ENCODE data around the gene DHTKD1. TPM values are rescaled to one million over a fixed set of nuclear protein-coding genes. Genes with fewer than 3 reads are reported as not detected.

Gene DHTKD1
- total RNA-seq, 1 experiment from 2014 or later: 61.4 TPM

DNA sequence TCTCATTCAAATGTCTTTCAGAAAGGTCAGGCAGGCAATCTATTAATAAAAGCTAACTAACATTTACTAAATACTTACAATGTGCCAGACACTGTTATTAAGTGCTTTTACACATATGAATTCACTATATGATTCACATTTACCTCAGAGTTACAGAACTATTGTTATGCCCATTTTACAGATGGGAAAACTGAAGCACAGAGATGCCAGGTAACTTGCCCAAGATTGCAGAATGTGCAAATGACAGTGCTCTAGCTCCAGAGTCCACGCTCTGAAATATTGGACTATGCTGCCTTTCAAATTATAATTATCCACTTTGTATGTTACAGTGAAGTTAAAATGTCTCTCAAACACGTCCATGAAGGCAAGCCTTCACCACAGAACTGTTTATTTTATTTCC, 48.2 kb upstream of the DHTKD1 start:
- POLR2A ChIA-PET: no interaction called here
- TF ChIP-seq, protein P1, sequence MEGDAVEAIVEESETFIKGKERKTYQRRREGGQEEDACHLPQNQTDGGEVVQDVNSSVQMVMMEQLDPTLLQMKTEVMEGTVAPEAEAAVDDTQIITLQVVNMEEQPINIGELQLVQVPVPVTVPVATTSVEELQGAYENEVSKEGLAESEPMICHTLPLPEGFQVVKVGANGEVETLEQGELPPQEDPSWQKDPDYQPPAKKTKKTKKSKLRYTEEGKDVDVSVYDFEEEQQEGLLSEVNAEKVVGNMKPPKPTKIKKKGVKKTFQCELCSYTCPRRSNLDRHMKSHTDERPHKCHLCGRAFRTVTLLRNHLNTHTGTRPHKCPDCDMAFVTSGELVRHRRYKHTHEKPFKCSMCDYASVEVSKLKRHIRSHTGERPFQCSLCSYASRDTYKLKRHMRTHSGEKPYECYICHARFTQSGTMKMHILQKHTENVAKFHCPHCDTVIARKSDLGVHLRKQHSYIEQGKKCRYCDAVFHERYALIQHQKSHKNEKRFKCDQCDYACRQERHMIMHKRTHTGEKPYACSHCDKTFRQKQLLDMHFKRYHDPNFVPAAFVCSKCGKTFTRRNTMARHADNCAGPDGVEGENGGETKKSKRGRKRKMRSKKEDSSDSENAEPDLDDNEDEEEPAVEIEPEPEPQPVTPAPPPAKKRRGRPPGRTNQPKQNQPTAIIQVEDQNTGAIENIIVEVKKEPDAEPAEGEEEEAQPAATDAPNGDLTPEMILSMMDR (IDR thresholded peaks at IDR 0.05; ENCODE audit: insufficient read depth in 1 of 2, low read depth in 1 of 2, low read length in 1 of 2, severe bottlenecking in 1 of 2, unreplicated experiment in 1 of 2): no peak
- Mint-ChIP-seq H3K27me3 (ENCODE audit: insufficient read depth, unreplicated experiment) (no peaks in the 10 kb centered on the region), H3K27ac (ENCODE audit: unreplicated experiment) (no peak overlapping the region), H3K4me1 (ENCODE audit: low read depth, unreplicated experiment) (no peaks in the 10 kb centered on the region), H3K9me3 (ENCODE audit: unreplicated experiment) (no peaks in the 10 kb centered on the region), H3K4me3 (ENCODE audit: unreplicated experiment) (no peak overlapping the region), H3K36me3 (ENCODE audit: insufficient read depth, unreplicated experiment) (peaks cover 18% of the 10 kb centered on the region)
- 0 out of 2 replicates have a peak, but pooled peaks cover 3% of the 10 kb centered on the region for H3K36me3 ChIP-seq (ENCODE audit: control insufficient read depth, insufficient read depth, low read length)
- no TSS peak for BruUV-seq (replicated peaks)
- no peak overlapping the region for H3K4me3 ChIP-seq (ENCODE audit: low read depth, low read length)
- CTCF ChIA-PET: no interaction called here
- H3K27me3 ChIP-seq (replicated peaks; ENCODE audit: control insufficient read depth, insufficient read depth, low read length): no peaks in the 10 kb centered on the region
- H3K9me3 ChIP-seq: no peaks in the 10 kb centered on the region
- intact Hi-C loops (cut with micrococcal nuclease; ENCODE audit: unreplicated experiment): no loop called here
- H3K4me1 ChIP-seq: no peaks in the 10 kb centered on the region
- no peak for DNase-seq

DNA sequence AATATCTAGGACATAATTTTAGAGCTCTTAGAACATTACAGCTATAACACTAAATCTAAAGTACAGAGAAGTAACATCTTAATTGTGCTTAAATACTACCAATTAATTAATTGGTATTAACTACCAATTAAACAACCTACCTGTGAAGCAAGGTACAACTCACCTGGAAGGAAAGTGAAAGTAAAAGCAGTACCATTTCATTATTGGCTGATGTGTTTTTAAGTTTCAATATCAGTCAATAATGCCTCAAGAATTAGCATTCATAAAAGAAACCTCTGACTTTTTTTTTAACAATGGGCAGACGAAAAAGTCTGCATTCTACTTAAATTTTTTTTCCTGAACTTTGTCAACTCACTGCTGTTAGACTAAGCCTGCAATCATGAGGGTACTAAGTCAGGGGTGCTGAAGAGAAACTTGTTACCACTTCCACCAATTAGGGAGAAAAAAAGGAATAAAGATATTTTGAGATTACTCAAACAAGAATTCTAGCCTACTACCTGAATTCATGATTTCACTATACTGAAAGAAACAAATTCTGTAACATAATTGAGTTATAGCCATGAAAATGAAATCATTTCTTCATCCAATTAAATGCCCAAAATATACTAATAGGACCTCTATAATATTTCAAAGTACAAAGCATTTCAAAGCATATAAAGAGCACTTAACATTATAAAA, 46.0 kb upstream of the DHTKD1 start:
- no peak overlapping the region for H3K27ac Mint-ChIP-seq (ENCODE audit: unreplicated experiment)
- peaks cover 21% of the 10 kb centered on the region for H3K36me3 Mint-ChIP-seq (ENCODE audit: insufficient read depth, unreplicated experiment)
- CTCF ChIA-PET: no interaction called here

DNA sequence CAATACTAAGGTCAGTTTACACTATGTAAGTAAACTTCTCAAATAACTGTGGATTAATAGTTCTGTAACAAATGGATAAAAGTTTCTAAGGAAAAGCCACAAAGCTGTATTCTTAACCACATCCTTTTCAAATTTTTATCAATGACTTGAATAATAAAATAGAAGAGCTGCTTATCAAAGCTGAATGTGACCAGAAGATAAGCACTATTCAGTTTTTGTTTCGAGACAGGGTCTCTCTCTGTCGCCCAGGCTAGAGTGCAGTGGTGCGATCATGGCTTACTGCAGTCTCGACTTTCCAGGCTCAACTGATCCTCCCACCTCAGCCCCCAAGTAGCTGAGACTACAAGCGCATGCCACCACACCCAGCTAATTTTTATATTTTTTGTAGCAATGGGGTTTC, 43.2 kb upstream of the DHTKD1 start:
- Histone ChIP-seq H3K4me3 (ENCODE audit: low read depth, low read length) (no peak overlapping the region), H3K9me3 (no peaks in the 10 kb centered on the region), H3K36me3 (ENCODE audit: control insufficient read depth, insufficient read depth, low read length) (peaks cover 6% of the 10 kb centered on the region; the same call in 1 of the 2 replicates), H3K4me1 (no peaks in the 10 kb centered on the region), H3K27me3 (replicated peaks; ENCODE audit: control insufficient read depth, insufficient read depth, low read length) (no peaks in the 10 kb centered on the region)
- H3K9me3 Mint-ChIP-seq (ENCODE audit: unreplicated experiment): no peaks in the 10 kb centered on the region
- ChIA-PET CTCF (no interaction called here), POLR2A (interaction anchor here (0.6 kb wide), 1 partner anchor 44 kb away, joined by 5 read pairs; no protein-coding TSS in a partner anchor)
- H3K4me3 Mint-ChIP-seq (ENCODE audit: unreplicated experiment): no peak overlapping the region
- intact Hi-C loops (cut with micrococcal nuclease; ENCODE audit: unreplicated experiment): no loop called here
- peaks cover 46% of the 10 kb centered on the region for H3K36me3 Mint-ChIP-seq (ENCODE audit: insufficient read depth, unreplicated experiment)
- TF ChIP-seq, protein P1 (IDR thresholded peaks at IDR 0.05; ENCODE audit: insufficient read depth in 1 of 2, low read depth in 1 of 2, low read length in 1 of 2, severe bottlenecking in 1 of 2, unreplicated experiment in 1 of 2): no peak
- no peaks in the 10 kb centered on the region for H3K27me3 Mint-ChIP-seq (ENCODE audit: insufficient read depth, unreplicated experiment)
- DNase-seq: no peak
- no TSS peak for BruUV-seq (replicated peaks)
- H3K27ac Mint-ChIP-seq (ENCODE audit: unreplicated experiment): no peak overlapping the region
- H3K4me1 Mint-ChIP-seq (ENCODE audit: low read depth, unreplicated experiment): no peaks in the 10 kb centered on the region

More for the DNA sequence above, 46.0 kb upstream of the DHTKD1 start:
- POLR2A ChIA-PET: no interaction called here
- DNase-seq: no peak
- H3K9me3 Mint-ChIP-seq (ENCODE audit: unreplicated experiment): no peaks in the 10 kb centered on the region
- H3K4me1 Mint-ChIP-seq (ENCODE audit: low read depth, unreplicated experiment): no peaks in the 10 kb centered on the region
- H3K9me3 ChIP-seq: no peaks in the 10 kb centered on the region
- BruUV-seq (replicated peaks): no TSS peak
- intact Hi-C loops (cut with micrococcal nuclease; ENCODE audit: unreplicated experiment): no loop called here
- no peak overlapping the region for H3K4me3 ChIP-seq (ENCODE audit: low read depth, low read length)
- 0 out of 2 replicates have a peak, but pooled peaks cover 3% of the 10 kb centered on the region for H3K36me3 ChIP-seq (ENCODE audit: control insufficient read depth, insufficient read depth, low read length)
- TF ChIP-seq, protein P1 (IDR thresholded peaks at IDR 0.05; ENCODE audit: insufficient read depth in 1 of 2, low read depth in 1 of 2, low read length in 1 of 2, severe bottlenecking in 1 of 2, unreplicated experiment in 1 of 2): no peak
- no peaks in the 10 kb centered on the region for H3K27me3 ChIP-seq (replicated peaks; ENCODE audit: control insufficient read depth, insufficient read depth, low read length)
- H3K4me3 Mint-ChIP-seq (ENCODE audit: unreplicated experiment): no peak overlapping the region
- no peaks in the 10 kb centered on the region for H3K4me1 ChIP-seq
- H3K27me3 Mint-ChIP-seq (ENCODE audit: insufficient read depth, unreplicated experiment): no peaks in the 10 kb centered on the region

Measured in Caco-2 (cell line).